ENCODE data around the gene NEO1.

The NEO1 gene

GRCh38 chr15:73334086-73334485 lies 281.8 kb downstream of the NEO1 start:
- DNase-seq: no peak

- DNase-seq: no peak
Observed at GRCh38 chr15:73335026-73335425, 282.8 kb downstream of the NEO1 start.

- DNase-seq: no peak
Observed at GRCh38 chr15:73335471-73335870, 283.2 kb downstream of the NEO1 start.

GRCh38 chr15:73336756-73337155 lies 284.5 kb downstream of the NEO1 start:
- DNase-seq: no peak

GRCh38 chr15:73337187-73337586 lies 284.9 kb downstream of the NEO1 start:
- no peak for DNase-seq

GRCh38 chr15:73338058-73338457 lies 285.8 kb downstream of the NEO1 start:
- DNase-seq: no peak

GRCh38 chr15:73338606-73339374 lies 286.5 kb downstream of the NEO1 start:
- DNase-seq: no peak

- no peak for DNase-seq
Observed at GRCh38 chr15:73340502-73341192, 288.4 kb downstream of the NEO1 start.

- DNase-seq: no peak
Observed at GRCh38 chr15:73341886-73342600, 289.8 kb downstream of the NEO1 start.

GRCh38 chr15:73344056-73344455 lies 291.8 kb downstream of the NEO1 start:
- no peak for DNase-seq

GRCh38 chr15:73345658-73346057 lies 293.4 kb downstream of the NEO1 start:
- no peak for DNase-seq

- peak; percentile 14 for DNase-seq
Observed at GRCh38 chr15:73346735-73347312, 294.6 kb downstream of the NEO1 start.

GRCh38 chr15:73349191-73349590 lies 296.9 kb downstream of the NEO1 start:
- DNase-seq: no peak

- no peak for DNase-seq
Observed at GRCh38 chr15:73352082-73352481, 299.8 kb downstream of the NEO1 start.

- DNase-seq: no peak
Observed at GRCh38 chr15:73353734-73354133, 301.5 kb downstream of the NEO1 start.

- no peak for DNase-seq
Observed at GRCh38 chr15:73354241-73354640, 302.0 kb downstream of the NEO1 start.

Measured in central memory CD4-positive, alpha-beta T cell (primary cell).